ENCODE measurements around the gene UMAD1.
"Not testable (repeated sequence)": the region's sequence is repeated elsewhere in the genome, so short reads cannot be mapped to it uniquely, and the experiment has no call there.

UMAD1 gene

GRCh38 chr7:7808156-7808555, 167.6 kb downstream of the UMAD1 start:
- peak; percentile 62 for FAIRE-seq

- no peak for FAIRE-seq
Observed at GRCh38 chr7:7808626-7809025, 168.1 kb downstream of the UMAD1 start.

GRCh38 chr7:7810380-7810779, 169.8 kb downstream of the UMAD1 start:
- no peak for FAIRE-seq

GRCh38 chr7:7810826-7811225, 170.3 kb downstream of the UMAD1 start:
- FAIRE-seq, result no peak

- FAIRE-seq, result no peak
Observed at GRCh38 chr7:7812112-7812511, 171.6 kb downstream of the UMAD1 start.

GRCh38 chr7:7815395-7815794, 174.8 kb downstream of the UMAD1 start:
- FAIRE-seq, result no peak

GRCh38 chr7:7816084-7816483, 175.5 kb downstream of the UMAD1 start:
- no peak for FAIRE-seq

- peak; percentile 24 for FAIRE-seq
Observed at GRCh38 chr7:7816816-7817536, 176.4 kb downstream of the UMAD1 start.

- no peak for FAIRE-seq
Observed at GRCh38 chr7:7817748-7818147, 177.2 kb downstream of the UMAD1 start.

- not testable (repeated sequence) for FAIRE-seq
Observed at GRCh38 chr7:7818179-7818578, 177.6 kb downstream of the UMAD1 start.

GRCh38 chr7:7819442-7820247, 179.1 kb downstream of the UMAD1 start:
- no peak for FAIRE-seq

- no peak for FAIRE-seq
Observed at GRCh38 chr7:7820409-7820808, 179.9 kb downstream of the UMAD1 start.

GRCh38 chr7:7820939-7821338, 180.4 kb downstream of the UMAD1 start:
- FAIRE-seq, result no peak

GRCh38 chr7:7821517-7821916, 181.0 kb downstream of the UMAD1 start:
- FAIRE-seq, result no peak

- not testable (repeated sequence) for FAIRE-seq
Observed at GRCh38 chr7:7825294-7825693, 184.7 kb downstream of the UMAD1 start.

GRCh38 chr7:7829667-7830066, 189.1 kb downstream of the UMAD1 start:
- FAIRE-seq, result peak; percentile 17

GRCh38 chr7:7830122-7830878, 189.7 kb downstream of the UMAD1 start:
- FAIRE-seq, result no peak

GRCh38 chr7:7832518-7832917, 192.0 kb downstream of the UMAD1 start:
- no peak for FAIRE-seq

- FAIRE-seq, result no peak
Observed at GRCh38 chr7:7834761-7835160, 194.2 kb downstream of the UMAD1 start.

GRCh38 chr7:7841027-7841426, 200.5 kb downstream of the UMAD1 start:
- FAIRE-seq, result no peak

- FAIRE-seq, result no peak
Observed at GRCh38 chr7:7843240-7843639, 202.7 kb downstream of the UMAD1 start.

- FAIRE-seq, result no peak
Observed at GRCh38 chr7:7843972-7844371, 203.4 kb downstream of the UMAD1 start.

GRCh38 chr7:7848246-7848645, 207.7 kb downstream of the UMAD1 start:
- no peak for FAIRE-seq

- no peak for FAIRE-seq
Observed at GRCh38 chr7:7848892-7849291, 208.3 kb downstream of the UMAD1 start.

Data from islet of Langerhans (tissue), 1 donor.